MM.1S (cell line): ENCODE measurements around the gene SLC16A9.

Experiments used
- CTCF ChIP-seq: fragments of 300-600 bp; sonication (generic); IDR thresholded peaks from 2 replicates; pipeline ENCODE4 v1.5.1; 2016; ENCODE audit warnings: antibody characterized with exemption, low read length, mixed read lengths
- EZH2 ChIP-seq: fragments of 300-600 bp; sonication (generic); optimal IDR thresholded peaks from 2 replicates; pipeline ENCODE3; 2017; ENCODE audit warnings: low read depth, mild to moderate bottlenecking, antibody characterized with exemption, low read length, mixed read lengths
- EZH2phosphoT487 ChIP-seq: fragments of 300-600 bp; sonication (generic); IDR thresholded peaks from 2 replicates; pipeline ENCODE4 v1.6.1; 2018; ENCODE audit warnings: antibody characterized with exemption, low read length

DNA sequence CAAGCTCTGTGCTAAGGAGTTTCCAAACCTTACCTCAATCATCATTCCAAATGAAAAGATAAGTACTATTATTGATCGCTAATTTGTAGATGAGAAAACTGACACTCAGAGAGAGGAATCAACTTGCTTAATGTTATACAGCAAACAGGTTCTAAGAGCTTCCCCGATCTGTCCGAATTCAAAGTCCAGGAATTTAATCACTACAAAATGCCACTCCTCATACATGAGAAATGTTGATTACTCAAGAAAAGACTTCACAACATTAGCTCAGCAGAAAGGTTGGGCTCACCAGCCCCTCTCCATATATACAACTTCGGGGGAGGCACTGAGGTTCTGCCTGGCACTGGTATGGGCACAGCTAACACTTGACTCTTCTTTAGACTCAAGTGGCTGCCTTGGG, 80.7 kb downstream of the SLC16A9 start:
- TF ChIP-seq CTCF (no peak), EZH2phosphoT487 (no peak), EZH2 (no peak)
